Measurements from ENCODE around the gene PSMD3. TPM values are rescaled to one million over a fixed set of nuclear protein-coding genes. Genes with fewer than 3 reads are reported as not detected.

The PSMD3 gene
- total and polyA plus RNA-seq, 4 donors = 56.2 to 105 (median 84.8) TPM

GRCh38 chr17:40025559-40025958 is 45.0 kb downstream of the PSMD3 start:
- Histone ChIP-seq H3K4me1 (ENCODE audit: control insufficient read depth in 5 of 5, insufficient read depth in 5 of 5, low read length in 5 of 5) (peaks cover 0 to 21% (median 17%) of the 10 kb centered on the region in 5 donors), H3K36me3 (ENCODE audit: control insufficient read depth in 4 of 4, insufficient read depth in 4 of 4, low read length in 4 of 4) (peaks cover 10 to 42% (median 28%) of the 10 kb centered on the region in 4 donors), H3K9ac (ENCODE audit: insufficient read depth in 1 of 2, low read length in 2 of 2) (no peak overlapping the region), H3K4me3 (no peak overlapping the region), H3K27ac (ENCODE audit: low read depth in 1 of 2, low read length in 1 of 2) (peak overlapping the region in 1 of 2 donors; percentile 62), H3K27me3 (ENCODE audit: control insufficient read depth in 3 of 3, insufficient read depth in 3 of 3, low read length in 2 of 3) (no peaks in the 10 kb centered on the region), H3K9me3 (ENCODE audit: control insufficient read depth in 4 of 4, insufficient read depth in 3 of 4, low read length in 3 of 4) (no peaks in the 10 kb centered on the region)
- ATAC-seq (ENCODE audit: insufficient read depth, low FRiP score) = no peak
- 61 to 84% methylated on average over 2 of the region's 2 CpGs for WGBS, 2 donors
- TF ChIP-seq, protein P1, sequence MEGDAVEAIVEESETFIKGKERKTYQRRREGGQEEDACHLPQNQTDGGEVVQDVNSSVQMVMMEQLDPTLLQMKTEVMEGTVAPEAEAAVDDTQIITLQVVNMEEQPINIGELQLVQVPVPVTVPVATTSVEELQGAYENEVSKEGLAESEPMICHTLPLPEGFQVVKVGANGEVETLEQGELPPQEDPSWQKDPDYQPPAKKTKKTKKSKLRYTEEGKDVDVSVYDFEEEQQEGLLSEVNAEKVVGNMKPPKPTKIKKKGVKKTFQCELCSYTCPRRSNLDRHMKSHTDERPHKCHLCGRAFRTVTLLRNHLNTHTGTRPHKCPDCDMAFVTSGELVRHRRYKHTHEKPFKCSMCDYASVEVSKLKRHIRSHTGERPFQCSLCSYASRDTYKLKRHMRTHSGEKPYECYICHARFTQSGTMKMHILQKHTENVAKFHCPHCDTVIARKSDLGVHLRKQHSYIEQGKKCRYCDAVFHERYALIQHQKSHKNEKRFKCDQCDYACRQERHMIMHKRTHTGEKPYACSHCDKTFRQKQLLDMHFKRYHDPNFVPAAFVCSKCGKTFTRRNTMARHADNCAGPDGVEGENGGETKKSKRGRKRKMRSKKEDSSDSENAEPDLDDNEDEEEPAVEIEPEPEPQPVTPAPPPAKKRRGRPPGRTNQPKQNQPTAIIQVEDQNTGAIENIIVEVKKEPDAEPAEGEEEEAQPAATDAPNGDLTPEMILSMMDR (IDR thresholded peaks at IDR 0.05; ENCODE audit: control extremely low read depth, extremely low read depth) = no peak
- no peak for DNase-seq

DNA sequence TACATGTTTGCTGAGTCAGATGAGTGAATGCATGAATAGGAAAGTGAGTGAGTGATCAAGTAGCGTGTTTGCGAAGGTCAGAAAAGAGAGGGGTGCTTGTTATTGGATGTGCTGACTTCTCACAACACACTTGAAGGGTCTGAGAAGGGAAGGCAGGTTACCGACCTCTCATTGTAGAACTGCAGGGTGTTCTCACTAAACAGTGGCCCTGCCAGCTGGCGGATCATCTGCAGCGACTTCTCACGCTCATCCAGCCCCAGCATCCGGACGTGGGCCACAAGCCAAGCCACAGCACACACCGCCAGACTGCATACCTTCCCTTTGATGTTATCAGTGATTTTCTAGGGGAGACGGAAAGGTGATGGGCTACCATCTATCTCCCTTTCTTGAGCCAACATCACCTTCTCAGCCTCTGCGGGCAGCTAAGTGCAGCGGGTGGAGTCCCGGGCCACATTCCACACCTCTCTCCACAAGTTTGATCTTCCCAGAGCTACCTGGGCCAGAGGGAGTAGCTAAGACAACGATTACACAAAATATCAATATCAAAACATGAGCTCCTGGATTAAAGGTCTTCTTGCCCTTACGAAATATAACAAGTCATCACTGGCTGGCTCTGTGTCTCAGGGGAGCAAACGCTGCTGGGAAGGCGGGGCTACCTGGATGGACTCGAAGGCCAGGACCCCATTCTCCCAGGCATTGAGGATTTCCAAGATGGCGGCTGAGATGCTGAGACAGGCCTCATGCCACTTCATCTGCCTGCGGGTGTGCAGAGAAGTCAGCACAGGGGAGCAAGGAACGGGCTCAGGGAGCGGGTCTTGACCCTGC is 45.6 kb downstream of the PSMD3 start:
- H3K4me3 ChIP-seq = no peak overlapping the region
- H3K27ac ChIP-seq (ENCODE audit: low read depth in 1 of 2, low read length in 1 of 2) = peak overlapping the region in 1 of 2 donors; percentile 62
- DNase-seq = peak in 1 of 3 donors; percentile 12
- H3K9me3 ChIP-seq (ENCODE audit: control insufficient read depth in 4 of 4, insufficient read depth in 3 of 4, low read length in 3 of 4) = no peaks in the 10 kb centered on the region
- TF ChIP-seq, protein P1 (IDR thresholded peaks at IDR 0.05; ENCODE audit: control extremely low read depth, extremely low read depth) = no peak
- H3K27me3 ChIP-seq (ENCODE audit: control insufficient read depth in 3 of 3, insufficient read depth in 3 of 3, low read length in 2 of 3) = no peaks in the 10 kb centered on the region
- H3K4me1 ChIP-seq (ENCODE audit: control insufficient read depth in 5 of 5, insufficient read depth in 5 of 5, low read length in 5 of 5) = peaks cover 0 to 21% (median 17%) of the 10 kb centered on the region in 5 donors
- H3K9ac ChIP-seq (ENCODE audit: insufficient read depth in 1 of 2, low read length in 2 of 2) = no peak overlapping the region
- WGBS, 2 donors = 57 to 73% methylated on average over 22 of the region's 22 CpGs
- H3K36me3 ChIP-seq (ENCODE audit: control insufficient read depth in 4 of 4, insufficient read depth in 4 of 4, low read length in 4 of 4) = peaks cover 13 to 46% (median 34%) of the 10 kb centered on the region in 4 donors
- no peak for ATAC-seq (ENCODE audit: insufficient read depth, low FRiP score)

DNA sequence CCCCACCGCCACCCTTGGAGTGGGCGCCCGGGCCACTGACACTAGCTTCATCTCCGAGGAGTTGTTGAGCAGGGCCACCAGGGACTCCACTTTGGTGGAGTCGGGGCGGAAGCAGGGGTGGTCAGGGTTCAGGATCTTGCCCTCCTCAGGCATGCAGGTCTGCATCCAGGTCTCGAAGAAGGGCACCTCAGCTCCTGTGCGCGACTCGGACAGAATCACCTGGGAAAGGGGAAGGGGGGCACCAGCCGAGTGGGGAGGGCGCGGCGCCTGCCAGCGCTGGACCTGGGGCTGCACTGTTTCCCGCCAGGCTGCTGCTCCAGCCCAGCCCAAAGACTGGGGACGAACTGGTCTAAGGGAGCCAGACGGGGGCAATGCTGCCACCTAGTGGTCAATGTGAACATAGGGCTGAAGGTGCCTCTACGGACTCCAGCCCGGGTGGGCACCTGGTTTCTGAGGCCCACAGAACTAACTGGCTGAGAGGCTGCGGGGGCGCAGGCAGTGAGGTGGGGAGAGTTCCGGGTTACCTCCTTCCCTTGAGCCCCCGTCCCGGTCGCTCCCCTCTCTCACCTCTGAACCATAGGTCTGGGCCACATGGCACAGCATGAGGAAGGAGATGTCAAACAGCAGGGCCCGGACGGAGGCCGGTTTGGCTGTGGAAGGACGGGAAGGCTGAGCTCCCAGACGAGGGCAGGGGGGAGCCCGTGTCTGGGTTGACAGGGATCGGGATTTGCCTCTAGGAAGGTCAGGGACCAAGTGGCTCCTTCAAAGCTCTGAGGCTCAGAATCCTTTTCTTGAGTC is 46.4 kb downstream of the PSMD3 start:
- 34 to 47% methylated on average over 33 of the region's 33 CpGs for WGBS, 2 donors
- H3K36me3 ChIP-seq (ENCODE audit: control insufficient read depth in 4 of 4, insufficient read depth in 4 of 4, low read length in 4 of 4) = peaks cover 13 to 48% (median 41%) of the 10 kb centered on the region in 4 donors
- TF ChIP-seq, protein P1 (IDR thresholded peaks at IDR 0.05; ENCODE audit: control extremely low read depth, extremely low read depth) = peak; percentile 87
- H3K4me3 ChIP-seq = no peak overlapping the region
- ATAC-seq (ENCODE audit: insufficient read depth, low FRiP score) = peak; percentile 63
- no peaks in the 10 kb centered on the region for H3K27me3 ChIP-seq (ENCODE audit: control insufficient read depth in 3 of 3, insufficient read depth in 3 of 3, low read length in 2 of 3)
- H3K27ac ChIP-seq (ENCODE audit: low read depth in 1 of 2, low read length in 1 of 2) = peak overlapping the region in 1 of 2 donors; percentile 62
- no peaks in the 10 kb centered on the region for H3K9me3 ChIP-seq (ENCODE audit: control insufficient read depth in 4 of 4, insufficient read depth in 3 of 4, low read length in 3 of 4)
- no peak overlapping the region for H3K9ac ChIP-seq (ENCODE audit: insufficient read depth in 1 of 2, low read length in 2 of 2)
- H3K4me1 ChIP-seq (ENCODE audit: control insufficient read depth in 5 of 5, insufficient read depth in 5 of 5, low read length in 5 of 5) = peaks cover 0 to 21% (median 17%) of the 10 kb centered on the region in 5 donors
- peak; percentile 84 to 87 (median 87) for DNase-seq
